ENCODE data around the gene PCSK5. TPM values are rescaled to one million over a fixed set of nuclear protein-coding genes. Genes with fewer than 3 reads are reported as not detected.

The PCSK5 gene
- polyA plus RNA-seq, 4 donors: 15.1 to 19.0 (median 16.8) TPM

DNA sequence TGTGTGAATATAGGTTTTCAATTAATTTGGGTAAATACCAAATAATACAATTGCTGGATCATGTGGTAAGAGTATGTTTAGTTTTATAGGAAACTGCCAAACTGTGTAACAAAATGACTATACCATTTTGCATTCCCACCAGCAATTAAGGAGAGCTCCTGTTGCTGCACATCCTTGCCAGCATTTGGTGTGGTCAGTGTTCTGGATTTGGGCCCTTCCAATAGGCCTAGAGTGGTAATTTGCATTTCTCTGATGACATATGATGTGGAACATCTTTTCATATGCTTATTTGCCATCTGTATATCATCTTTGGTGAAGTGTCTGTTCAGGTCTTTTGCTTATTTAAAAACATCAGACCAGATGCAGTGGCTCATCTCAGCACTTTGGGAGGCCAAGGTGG lies 515.4 kb downstream of the PCSK5 start:
- DNase-seq (ENCODE audit: low read depth in 4 of 4, low spot score in 3 of 4): no peak
